Measurements from ENCODE around the gene B4GALNT1.

B4GALNT1 gene

GRCh38 chr12:57624441-57625220 is 8.4 kb downstream of the B4GALNT1 start:
- H3K4me1 Mint-ChIP-seq, result peaks cover 20% of the 10 kb centered on the region

DNA sequence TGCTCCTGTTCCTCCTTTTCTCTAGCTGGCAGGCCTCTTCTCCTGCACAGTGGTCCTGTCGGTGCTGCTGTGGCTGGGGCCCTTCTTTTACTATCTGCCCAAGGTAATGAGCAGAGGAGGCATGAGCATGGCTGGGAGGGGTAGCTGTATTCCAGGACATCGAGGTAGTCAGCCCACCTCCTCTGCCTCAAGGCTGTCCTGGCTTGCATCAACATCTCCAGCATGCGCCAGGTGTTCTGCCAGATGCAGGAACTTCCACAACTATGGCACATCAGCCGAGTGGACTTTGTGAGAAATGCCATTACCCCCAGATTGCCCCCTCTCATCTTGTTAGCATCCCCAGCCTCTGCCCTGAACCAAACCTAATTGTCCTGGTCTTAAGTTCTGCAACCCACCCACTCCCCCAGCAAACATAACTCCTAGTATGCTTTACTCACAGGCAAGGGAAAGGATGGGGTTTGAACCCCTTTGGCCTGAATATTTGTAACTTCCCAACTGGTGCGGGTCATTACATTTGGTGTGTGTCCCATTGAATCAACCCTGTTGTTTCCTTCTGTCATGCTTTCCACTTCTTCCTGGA is 9.1 kb downstream of the B4GALNT1 start:
- TF ChIP-seq CTCF (IDR thresholded peaks at IDR 0.05; ENCODE audit: unreplicated experiment in 3 of 3), result no peak
- no peak overlapping the region for H3K27ac Mint-ChIP-seq
- H3K9me3 Mint-ChIP-seq, result no peaks in the 10 kb centered on the region
- H3K4me3 Mint-ChIP-seq, result no peak overlapping the region
- H3K36me3 Mint-ChIP-seq (ENCODE audit: low read depth), result peaks cover 17% of the 10 kb centered on the region
- peaks cover 24% of the 10 kb centered on the region for H3K4me1 Mint-ChIP-seq
- H3K27me3 Mint-ChIP-seq (ENCODE audit: low read depth), result peaks cover 100% of the 10 kb centered on the region

More at GRCh38 chr12:57624441-57625220, 8.4 kb downstream of the B4GALNT1 start:
- Mint-ChIP-seq H3K27me3 (ENCODE audit: low read depth) (peaks cover 100% of the 10 kb centered on the region), H3K36me3 (ENCODE audit: low read depth) (peaks cover 12% of the 10 kb centered on the region), H3K9me3 (no peaks in the 10 kb centered on the region), H3K4me3 (no peak overlapping the region), H3K27ac (no peak overlapping the region)
- TF ChIP-seq CTCF (IDR thresholded peaks at IDR 0.05; ENCODE audit: unreplicated experiment in 3 of 3), result no peak

DNA sequence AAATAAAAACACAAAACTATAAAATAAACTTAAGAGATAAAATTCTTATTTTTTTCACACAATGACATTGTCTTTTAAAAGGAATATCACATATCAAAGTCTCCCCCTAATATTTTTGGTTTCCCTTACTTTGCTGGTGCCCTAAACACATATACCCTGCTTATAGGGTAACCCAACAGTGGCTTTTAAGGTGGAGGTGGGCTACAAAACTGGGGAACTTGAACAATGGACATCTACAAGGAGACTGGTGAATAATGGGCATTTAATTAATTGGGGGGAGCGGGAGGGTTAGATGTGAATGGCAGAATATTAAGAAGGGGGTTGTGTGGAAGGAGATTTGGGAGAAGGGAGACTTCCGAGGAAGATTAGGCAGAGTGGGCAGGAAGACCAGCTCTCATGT is 9.6 kb downstream of the B4GALNT1 start:
- no peak overlapping the region for H3K4me3 Mint-ChIP-seq
- H3K27me3 Mint-ChIP-seq (ENCODE audit: low read depth), result peaks cover 100% of the 10 kb centered on the region
- H3K4me1 Mint-ChIP-seq, result peaks cover 24% of the 10 kb centered on the region
- no peak overlapping the region for H3K27ac Mint-ChIP-seq
- peaks cover 18% of the 10 kb centered on the region for H3K36me3 Mint-ChIP-seq (ENCODE audit: low read depth)
- no peak for TF ChIP-seq CTCF (IDR thresholded peaks at IDR 0.05; ENCODE audit: unreplicated experiment in 3 of 3)
- H3K9me3 Mint-ChIP-seq, result no peaks in the 10 kb centered on the region

- no peak overlapping the region for H3K27ac Mint-ChIP-seq
Measured at GRCh38 chr12:57622293-57623245, 10.4 kb downstream of the B4GALNT1 start.

More at GRCh38 chr12:57622293-57623245, 10.4 kb downstream of the B4GALNT1 start:
- peaks cover 24% of the 10 kb centered on the region for H3K36me3 Mint-ChIP-seq (ENCODE audit: low read depth)
- H3K27me3 Mint-ChIP-seq (ENCODE audit: low read depth), result peaks cover 100% of the 10 kb centered on the region
- no peaks in the 10 kb centered on the region for H3K9me3 Mint-ChIP-seq
- peaks cover 24% of the 10 kb centered on the region for H3K4me1 Mint-ChIP-seq
- peak overlapping the region; percentile 28 to 81 (median 54) for H3K4me3 Mint-ChIP-seq
- TF ChIP-seq CTCF (IDR thresholded peaks at IDR 0.05; ENCODE audit: unreplicated experiment in 3 of 3), result no peak
